ENCODE measurements around the gene MINDY1.

MINDY1 gene

GRCh38 chr1:150955280-150955679 lies 51.4 kb downstream of the MINDY1 start:
- H3K4me3 ChIP-seq (ENCODE audit: low read depth in 1 of 5, low read length in 5 of 5), result no peak overlapping the region
- no peak overlapping the region for H3K27ac ChIP-seq (ENCODE audit: low read depth, low read length)
- no peaks in the 10 kb centered on the region for H3K4me1 ChIP-seq (ENCODE audit: control insufficient read depth in 5 of 5, insufficient read depth in 5 of 5, low read length in 5 of 5)
- no peaks in the 10 kb centered on the region for H3K27me3 ChIP-seq (ENCODE audit: control insufficient read depth in 5 of 5, insufficient read depth in 4 of 5, low read length in 5 of 5)
- peaks cover 33 to 84% (median 56%) of the 10 kb centered on the region in 5 donors for H3K36me3 ChIP-seq (ENCODE audit: control insufficient read depth in 5 of 5, insufficient read depth in 5 of 5, low read length in 5 of 5)
- no peaks in the 10 kb centered on the region for H3K9me3 ChIP-seq (ENCODE audit: control insufficient read depth in 5 of 5, low read length in 5 of 5)
- no peak overlapping the region for H3K9ac ChIP-seq (ENCODE audit: low read length in 5 of 5)

- peaks cover 36 to 85% (median 61%) of the 10 kb centered on the region in 5 donors for H3K36me3 ChIP-seq (ENCODE audit: control insufficient read depth in 5 of 5, insufficient read depth in 5 of 5, low read length in 5 of 5)
These were observed 52.0 kb downstream of the MINDY1 start for GRCh38 chr1:150954708-150955107.

More at GRCh38 chr1:150954708-150955107, 52.0 kb downstream of the MINDY1 start:
- Histone ChIP-seq H3K4me3 (ENCODE audit: low read depth in 1 of 5, low read length in 5 of 5) (no peak overlapping the region), H3K27me3 (ENCODE audit: control insufficient read depth in 5 of 5, insufficient read depth in 4 of 5, low read length in 5 of 5) (no peaks in the 10 kb centered on the region), H3K27ac (ENCODE audit: low read depth, low read length) (no peak overlapping the region), H3K9ac (ENCODE audit: low read length in 5 of 5) (no peak overlapping the region), H3K4me1 (ENCODE audit: control insufficient read depth in 5 of 5, insufficient read depth in 5 of 5, low read length in 5 of 5) (no peaks in the 10 kb centered on the region), H3K9me3 (ENCODE audit: control insufficient read depth in 5 of 5, low read length in 5 of 5) (no peaks in the 10 kb centered on the region)
